Fibroblast of lung (primary cell): Measurements from ENCODE around the gene LRRC8C. TPM values are rescaled to one million over a fixed set of nuclear protein-coding genes. Genes with fewer than 3 reads are reported as not detected.
A peak's percentile ranks its signal among the peaks of the same experiment; 100 is the strongest.

Experiments used
- DNase-seq, 2 donors: peaks; one replicate each; pipeline versions ENCODE4 v3.0.0 to v3.0.0-alpha.2; 2010; ENCODE audit warnings: low read depth in 2 of 2
- H2AFZ ChIP-seq: 2 replicates; pipeline ENCODE4 v1.5.1; 2012; ENCODE audit warnings: low read length, control low read depth, inconsistent platforms
- H3K27ac ChIP-seq: 2 replicates; pipeline ENCODE4 v1.5.1; 2011; ENCODE audit warnings: low read length, control low read depth; ENCODE audit not compliant: insufficient read depth
- H3K27me3 ChIP-seq: 2 replicates; pipeline ENCODE4 v1.5.1; 2011; ENCODE audit warnings: mild to moderate bottlenecking, low read length; ENCODE audit not compliant: control insufficient read depth, insufficient read depth
- H3K36me3 ChIP-seq: 2 replicates; pipeline ENCODE4 v1.5.1; 2011; ENCODE audit warnings: low read length; ENCODE audit not compliant: control insufficient read depth, insufficient read depth
- H3K4me1 ChIP-seq: 2 replicates; pipeline ENCODE4 v1.5.1; 2011; ENCODE audit warnings: low read length; ENCODE audit not compliant: control insufficient read depth, insufficient read depth; ENCODE audit errors: extremely low read depth
- H3K4me2 ChIP-seq: 2 replicates; pipeline ENCODE4 v1.5.1; 2011; ENCODE audit warnings: low read length, control low read depth; ENCODE audit not compliant: insufficient read depth; ENCODE audit errors: extremely low read depth
- H3K4me3 ChIP-seq, 4 experiments: fragments of 200-600 bp in 1 of 4; sonication (generic) in 1 of 4; replicated peaks in 1 of 4; 2 replicates each; pipeline ENCODE4 v1.5.1; 2011 to 2016; ENCODE audit warnings: low read length in 4 of 4, low read depth in 3 of 4, mild to moderate bottlenecking in 3 of 4, control low read depth in 2 of 4, inconsistent platforms in 1 of 4, mixed read lengths in 1 of 4; ENCODE audit not compliant: insufficient read depth in 1 of 4; ENCODE audit errors: control extremely low read depth in 1 of 4
- H3K79me2 ChIP-seq: 2 replicates; pipeline ENCODE4 v1.5.1; 2012; ENCODE audit warnings: mild to moderate bottlenecking, low read length, inconsistent platforms; ENCODE audit not compliant: control insufficient read depth, insufficient read depth
- H3K9ac ChIP-seq: 2 replicates; pipeline ENCODE4 v1.5.1; 2011; ENCODE audit warnings: mild to moderate bottlenecking, low read length, control low read depth; ENCODE audit not compliant: insufficient read depth
- H3K9me3 ChIP-seq: 2 replicates; pipeline ENCODE4 v1.5.1; 2012; ENCODE audit warnings: low read depth, low read length; ENCODE audit not compliant: control insufficient read depth, insufficient read depth
- H4K20me1 ChIP-seq: 2 replicates; pipeline ENCODE4 v1.5.1; 2011; ENCODE audit warnings: low read length; ENCODE audit not compliant: control insufficient read depth, insufficient read depth; ENCODE audit errors: extremely low read depth
- EZH2 ChIP-seq: IDR thresholded peaks from 2 replicates; pipeline ENCODE4 v1.5.1; 2012; ENCODE audit warnings: low read length, control low read depth, mild to moderate bottlenecking; ENCODE audit errors: missing control alignments
- polyA plus RNA-seq, 2 donors: library from polyadenylated mRNA; depleted of rRNA in 1 of 2; stranded (reverse) in 1 of 2; unstranded in 1 of 2; fragments of >200 nt; gene quantifications; 2 replicates each; pipeline ENCODE4 v1.2.1, GENCODE V29; 2011 to 2012; ENCODE audit warnings: missing spikeins in 1 of 2
- total RNA-seq: library from RNA; depleted of rRNA; stranded (reverse); fragments of >200 nt; gene quantifications from 2 replicates; pipeline ENCODE4 v1.2.1, GENCODE V29; 2014
- TF ChIP-seq, protein P1 (sequence below), 2 donors: IDR thresholded peaks in 1 of 2; conservative IDR thresholded peaks in 1 of 2; 1 replicate in 1 of 2; 2 replicates in 1 of 2; pipeline ENCODE4 v1.5.1; 2011 to 2012; ENCODE audit warnings: low read length in 2 of 2, control low read depth in 1 of 2, inconsistent platforms in 1 of 2, low read depth in 1 of 2, mild to moderate bottlenecking in 1 of 2

Gene LRRC8C
- total and polyA plus RNA-seq, 2 donors (not counting 1 experiment from before 2014, with no cell fraction given), result 5.4 to 13.2 TPM

DNA sequence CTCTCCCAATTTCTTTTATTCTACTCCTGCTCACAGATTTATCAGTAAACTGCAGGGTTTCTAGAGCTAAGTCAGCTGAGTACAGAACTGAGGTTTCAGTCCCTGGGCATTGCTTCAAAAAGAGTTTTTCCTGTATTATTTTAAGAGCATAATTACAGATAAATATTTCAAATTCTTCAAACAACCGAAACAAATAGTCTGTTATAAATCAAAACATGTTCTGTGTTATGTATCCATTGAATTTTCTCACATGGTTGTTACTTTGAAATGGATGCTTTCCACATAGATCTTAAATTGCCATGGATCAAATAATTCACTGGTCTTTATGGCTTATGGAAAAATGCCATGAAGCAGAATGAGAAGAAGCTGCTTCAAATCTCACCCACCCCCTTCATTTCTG, 64.5 kb downstream of the LRRC8C start:
- H3K79me2 ChIP-seq, result no peaks in the 10 kb centered on the region

DNA sequence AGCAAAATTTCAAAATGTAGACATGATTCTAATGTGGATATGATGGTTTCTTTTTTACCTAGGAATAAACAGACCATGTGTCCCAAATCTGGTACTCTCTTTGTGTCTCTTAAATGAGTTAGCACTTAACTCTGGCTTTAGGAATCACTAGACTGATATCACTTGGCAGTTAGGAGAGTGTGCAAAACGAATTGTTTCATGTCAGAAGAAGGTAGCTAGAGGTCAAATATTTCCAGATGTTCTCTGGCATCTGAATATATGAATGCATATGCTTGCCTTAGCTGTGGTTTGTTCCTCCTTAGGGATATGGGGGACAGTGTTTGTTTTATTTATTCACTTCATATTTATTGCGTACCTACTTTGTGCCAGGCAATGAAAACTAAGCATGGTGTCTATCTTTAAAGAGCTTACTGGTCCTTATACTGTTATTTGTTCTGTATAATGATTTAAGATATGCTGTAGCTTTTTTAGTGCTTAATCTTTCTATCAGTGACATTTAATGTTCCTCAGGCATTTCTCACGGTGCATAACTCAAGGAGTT, 65.2 kb downstream of the LRRC8C start:
- H3K4me1 ChIP-seq, result no peaks in the 10 kb centered on the region
- no peaks in the 10 kb centered on the region for H3K36me3 ChIP-seq
- no peaks in the 10 kb centered on the region for H3K9me3 ChIP-seq
- H3K79me2 ChIP-seq, result no peaks in the 10 kb centered on the region
- DNase-seq, result no peak
- H2AFZ ChIP-seq, result no peak overlapping the region
- H3K4me2 ChIP-seq, result no peak overlapping the region
- H4K20me1 ChIP-seq, result no peaks in the 10 kb centered on the region
- H3K27ac ChIP-seq, result no peak overlapping the region
- no peak overlapping the region for H3K4me3 ChIP-seq
- no peaks in the 10 kb centered on the region for H3K27me3 ChIP-seq
- H3K9ac ChIP-seq, result no peak overlapping the region
- no peak for TF ChIP-seq EZH2
- TF ChIP-seq, protein P1, sequence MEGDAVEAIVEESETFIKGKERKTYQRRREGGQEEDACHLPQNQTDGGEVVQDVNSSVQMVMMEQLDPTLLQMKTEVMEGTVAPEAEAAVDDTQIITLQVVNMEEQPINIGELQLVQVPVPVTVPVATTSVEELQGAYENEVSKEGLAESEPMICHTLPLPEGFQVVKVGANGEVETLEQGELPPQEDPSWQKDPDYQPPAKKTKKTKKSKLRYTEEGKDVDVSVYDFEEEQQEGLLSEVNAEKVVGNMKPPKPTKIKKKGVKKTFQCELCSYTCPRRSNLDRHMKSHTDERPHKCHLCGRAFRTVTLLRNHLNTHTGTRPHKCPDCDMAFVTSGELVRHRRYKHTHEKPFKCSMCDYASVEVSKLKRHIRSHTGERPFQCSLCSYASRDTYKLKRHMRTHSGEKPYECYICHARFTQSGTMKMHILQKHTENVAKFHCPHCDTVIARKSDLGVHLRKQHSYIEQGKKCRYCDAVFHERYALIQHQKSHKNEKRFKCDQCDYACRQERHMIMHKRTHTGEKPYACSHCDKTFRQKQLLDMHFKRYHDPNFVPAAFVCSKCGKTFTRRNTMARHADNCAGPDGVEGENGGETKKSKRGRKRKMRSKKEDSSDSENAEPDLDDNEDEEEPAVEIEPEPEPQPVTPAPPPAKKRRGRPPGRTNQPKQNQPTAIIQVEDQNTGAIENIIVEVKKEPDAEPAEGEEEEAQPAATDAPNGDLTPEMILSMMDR (conservative IDR thresholded peaks at IDR 0.05 in 1 of 2, IDR thresholded peaks at IDR 0.05 in 1 of 2; ENCODE audit: low read depth in 1 of 2, low read length in 2 of 2), result no peak

More for the DNA sequence above, 64.5 kb downstream of the LRRC8C start:
- no peak overlapping the region for H3K4me3 ChIP-seq
- H3K27me3 ChIP-seq, result no peaks in the 10 kb centered on the region
- DNase-seq, result peak in 1 of 2 donors; percentile 17
- TF ChIP-seq, protein P1 (conservative IDR thresholded peaks at IDR 0.05 in 1 of 2, IDR thresholded peaks at IDR 0.05 in 1 of 2; ENCODE audit: low read depth in 1 of 2, low read length in 2 of 2), result no peak
- no peak for TF ChIP-seq EZH2
- H3K4me2 ChIP-seq, result no peak overlapping the region
- H3K4me1 ChIP-seq, result no peaks in the 10 kb centered on the region
- no peaks in the 10 kb centered on the region for H4K20me1 ChIP-seq
- H3K36me3 ChIP-seq, result no peaks in the 10 kb centered on the region
- H3K27ac ChIP-seq, result no peak overlapping the region
- no peak overlapping the region for H2AFZ ChIP-seq
- H3K9me3 ChIP-seq, result no peaks in the 10 kb centered on the region
- no peak overlapping the region for H3K9ac ChIP-seq

DNA sequence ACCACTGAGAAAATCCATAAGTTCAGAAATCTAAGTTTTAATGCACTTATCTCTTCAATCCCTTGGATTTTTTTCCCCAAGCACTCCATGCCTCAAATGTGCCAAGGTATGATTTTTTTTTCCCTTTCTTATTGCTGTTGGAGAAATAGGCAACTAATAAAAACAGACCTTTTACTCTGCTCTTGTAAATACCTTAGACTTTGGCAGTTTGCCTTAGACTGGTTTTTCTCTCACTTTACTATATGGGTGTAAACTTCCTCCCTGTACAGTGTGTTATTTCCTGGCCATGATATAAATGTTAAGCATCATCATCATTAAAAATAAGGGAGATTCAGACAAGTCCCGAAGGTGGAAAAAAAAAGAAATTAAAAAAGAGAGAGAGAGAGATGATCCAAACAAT, 65.7 kb downstream of the LRRC8C start:
- Histone ChIP-seq H3K4me3 (no peak overlapping the region), H3K27me3 (no peaks in the 10 kb centered on the region), H4K20me1 (no peaks in the 10 kb centered on the region), H3K36me3 (no peaks in the 10 kb centered on the region), H3K9ac (no peak overlapping the region), H2AFZ (no peak overlapping the region), H3K4me1 (no peaks in the 10 kb centered on the region), H3K27ac (no peak overlapping the region), H3K9me3 (no peaks in the 10 kb centered on the region), H3K79me2 (no peaks in the 10 kb centered on the region), H3K4me2 (no peak overlapping the region)
- DNase-seq, result no peak
- TF ChIP-seq EZH2, result no peak
- TF ChIP-seq, protein P1 (conservative IDR thresholded peaks at IDR 0.05 in 1 of 2, IDR thresholded peaks at IDR 0.05 in 1 of 2; ENCODE audit: low read depth in 1 of 2, low read length in 2 of 2), result no peak
